ENCODE data around the gene MAST4. TPM values are rescaled to one million over a fixed set of nuclear protein-coding genes. Genes with fewer than 3 reads are reported as not detected.

MAST4 gene
- total RNA-seq, 2 donors from 2014 or later = 9.5 to 20.8 TPM

GRCh38 chr5:67104859-67105258 is 508.7 kb downstream of the MAST4 start:
- Histone ChIP-seq H3K27ac (no peak overlapping the region), H3K4me3 (no peak overlapping the region), H3K4me1 (no peaks in the 10 kb centered on the region), H3K9me3 (no peaks in the 10 kb centered on the region), H3K36me3 (no peaks in the 10 kb centered on the region), H3K27me3 (no peaks in the 10 kb centered on the region), H3K9ac (ENCODE audit: low read depth in 2 of 2, low read length in 2 of 2) (no peak overlapping the region)
- no peak for DNase-seq
- intact Hi-C loops (cut with DNase I) = no loop called here
- no peak for TF ChIP-seq CTCF (IDR thresholded peaks at IDR 0.05)

- intact Hi-C loops (cut with DNase I) = no loop called here
- Histone ChIP-seq H3K36me3 (no peaks in the 10 kb centered on the region), H3K9ac (ENCODE audit: low read depth in 2 of 2, low read length in 2 of 2) (no peak overlapping the region), H3K4me1 (no peaks in the 10 kb centered on the region), H3K9me3 (no peaks in the 10 kb centered on the region), H3K27ac (no peak overlapping the region), H3K27me3 (no peaks in the 10 kb centered on the region), H3K4me3 (no peak overlapping the region)
- no peak for DNase-seq
- no peak for TF ChIP-seq CTCF (IDR thresholded peaks at IDR 0.05)
Observed at GRCh38 chr5:67105270-67105669, 509.1 kb downstream of the MAST4 start.

GRCh38 chr5:67106626-67107342 is 510.6 kb downstream of the MAST4 start:
- Histone ChIP-seq H3K4me3 (no peak overlapping the region), H3K4me1 (no peaks in the 10 kb centered on the region), H3K27ac (no peak overlapping the region), H3K36me3 (peaks cover 2% of the 10 kb centered on the region), H3K9me3 (no peaks in the 10 kb centered on the region), H3K27me3 (no peaks in the 10 kb centered on the region), H3K9ac (ENCODE audit: low read depth in 2 of 2, low read length in 2 of 2) (no peak overlapping the region)
- no peak for DNase-seq
- no peak for TF ChIP-seq CTCF (IDR thresholded peaks at IDR 0.05)
- intact Hi-C loops (cut with DNase I) = no loop called here

- no peaks in the 10 kb centered on the region for H3K9me3 ChIP-seq
- no peak for TF ChIP-seq CTCF (IDR thresholded peaks at IDR 0.05)
- DNase-seq = no peak
- peaks cover 2% of the 10 kb centered on the region for H3K36me3 ChIP-seq
- no peaks in the 10 kb centered on the region for H3K4me1 ChIP-seq
- no peak overlapping the region for H3K9ac ChIP-seq (ENCODE audit: low read depth in 2 of 2, low read length in 2 of 2)
- H3K27ac ChIP-seq = no peak overlapping the region
- intact Hi-C loops (cut with DNase I) = no loop called here
- no peaks in the 10 kb centered on the region for H3K27me3 ChIP-seq
- no peak overlapping the region for H3K4me3 ChIP-seq
Observed at GRCh38 chr5:67111779-67112178, 515.6 kb downstream of the MAST4 start.

- no peak overlapping the region for H3K27ac ChIP-seq
- H3K36me3 ChIP-seq = peaks cover 2% of the 10 kb centered on the region
- no peaks in the 10 kb centered on the region for H3K4me1 ChIP-seq
- no peak for TF ChIP-seq CTCF (IDR thresholded peaks at IDR 0.05)
- no peak overlapping the region for H3K4me3 ChIP-seq
- no peak overlapping the region for H3K9ac ChIP-seq (ENCODE audit: low read depth in 2 of 2, low read length in 2 of 2)
- H3K27me3 ChIP-seq = no peaks in the 10 kb centered on the region
- DNase-seq = no peak
- no peaks in the 10 kb centered on the region for H3K9me3 ChIP-seq
- intact Hi-C loops (cut with DNase I) = no loop called here
Observed at GRCh38 chr5:67115246-67115645, 519.1 kb downstream of the MAST4 start.
